OCI-LY7 (cell line): ENCODE results near the gene MPC1.

Experiments
- CTCF ChIP-seq: fragments of 200-600 bp; sonication (generic); conservative IDR thresholded peaks from 2 replicates; pipeline ENCODE4 v1.5.1; 2014; ENCODE audit warnings: mild to moderate bottlenecking, antibody characterized with exemption, low read length, moderate library complexity, mixed read lengths
- EZH2phosphoT487 ChIP-seq: fragments of 200-600 bp; sonication (generic); IDR thresholded peaks from 2 replicates; pipeline ENCODE4 v1.6.1; 2018; ENCODE audit warnings: low read depth, borderline replicate concordance, mild to moderate bottlenecking, mixed run types, antibody characterized with exemption, low read length, moderate library complexity, mixed read lengths

GRCh38 chr6:166348305-166348949 lies 34.3 kb downstream of the MPC1 start:
- TF ChIP-seq CTCF (no peak), EZH2phosphoT487 (no peak)
